HUES6 (cell line): ENCODE results near the gene ARSB.

Experiments
- H3K27ac ChIP-seq: 2 replicates; pipeline ENCODE4 v1.7.0; 2013; ENCODE audit warnings: low read depth, mild to moderate bottlenecking, low read length, inconsistent platforms
- H3K27me3 ChIP-seq: 2 replicates; pipeline ENCODE4 v1.6.1; 2013; ENCODE audit warnings: low read length; ENCODE audit not compliant: control insufficient read depth, insufficient read depth
- H3K36me3 ChIP-seq: 2 replicates; pipeline ENCODE4 v1.6.1; 2013; ENCODE audit warnings: low read length; ENCODE audit not compliant: control insufficient read depth, insufficient read depth
- H3K4me1 ChIP-seq: 2 replicates; pipeline ENCODE4 v1.6.1; 2013; ENCODE audit warnings: low read length; ENCODE audit not compliant: control insufficient read depth, insufficient read depth
- H3K4me3 ChIP-seq: 2 replicates; pipeline ENCODE4 v1.5.1; 2013; ENCODE audit warnings: low read depth, low read length
- H3K9ac ChIP-seq: one replicate; pipeline ENCODE4 v1.6.1; 2013; ENCODE audit warnings: mild to moderate bottlenecking, low read length
- H3K9me3 ChIP-seq: 2 replicates; pipeline ENCODE4 v1.6.1; 2013; ENCODE audit warnings: low read depth, low read length; ENCODE audit not compliant: control insufficient read depth, insufficient read depth

Gene ARSB

DNA sequence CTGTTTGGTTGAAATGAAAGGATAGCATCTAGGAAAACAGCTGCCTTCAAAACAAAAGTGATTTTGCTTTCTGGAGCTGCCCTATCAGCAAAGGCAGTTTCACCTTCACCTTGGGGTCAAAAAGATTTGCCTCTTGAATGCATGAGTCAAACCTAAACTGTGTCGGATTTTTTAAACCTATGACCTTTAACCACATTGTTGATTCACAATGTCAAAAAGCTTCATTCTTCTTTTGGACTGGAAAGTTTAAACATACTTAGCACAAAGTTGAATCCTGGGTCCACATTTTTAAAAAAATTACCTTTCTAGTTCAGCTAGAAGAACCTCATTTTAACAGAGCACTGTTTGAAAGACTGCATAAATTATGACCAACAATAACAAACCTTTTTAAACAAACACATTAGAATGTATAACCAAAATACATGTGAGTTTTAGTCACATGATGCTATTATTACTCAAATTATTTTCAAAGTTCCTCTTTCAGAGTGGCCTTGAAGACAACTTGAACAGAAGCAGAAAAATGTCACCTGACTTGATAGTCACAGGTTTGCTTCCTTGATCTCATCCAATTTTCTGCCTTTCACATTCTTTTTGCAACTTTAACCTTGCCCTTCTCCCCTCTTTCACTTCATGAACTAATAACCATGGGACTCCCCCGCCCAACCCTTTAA is 226.8 kb downstream of the ARSB start:
- no peaks in the 10 kb centered on the region for H3K27me3 ChIP-seq
- no peak overlapping the region for H3K4me3 ChIP-seq
- H3K9ac ChIP-seq = no peak overlapping the region
- H3K36me3 ChIP-seq = no peaks in the 10 kb centered on the region
- no peaks in the 10 kb centered on the region for H3K4me1 ChIP-seq
- H3K27ac ChIP-seq = no peak overlapping the region
- H3K9me3 ChIP-seq = no peaks in the 10 kb centered on the region

DNA sequence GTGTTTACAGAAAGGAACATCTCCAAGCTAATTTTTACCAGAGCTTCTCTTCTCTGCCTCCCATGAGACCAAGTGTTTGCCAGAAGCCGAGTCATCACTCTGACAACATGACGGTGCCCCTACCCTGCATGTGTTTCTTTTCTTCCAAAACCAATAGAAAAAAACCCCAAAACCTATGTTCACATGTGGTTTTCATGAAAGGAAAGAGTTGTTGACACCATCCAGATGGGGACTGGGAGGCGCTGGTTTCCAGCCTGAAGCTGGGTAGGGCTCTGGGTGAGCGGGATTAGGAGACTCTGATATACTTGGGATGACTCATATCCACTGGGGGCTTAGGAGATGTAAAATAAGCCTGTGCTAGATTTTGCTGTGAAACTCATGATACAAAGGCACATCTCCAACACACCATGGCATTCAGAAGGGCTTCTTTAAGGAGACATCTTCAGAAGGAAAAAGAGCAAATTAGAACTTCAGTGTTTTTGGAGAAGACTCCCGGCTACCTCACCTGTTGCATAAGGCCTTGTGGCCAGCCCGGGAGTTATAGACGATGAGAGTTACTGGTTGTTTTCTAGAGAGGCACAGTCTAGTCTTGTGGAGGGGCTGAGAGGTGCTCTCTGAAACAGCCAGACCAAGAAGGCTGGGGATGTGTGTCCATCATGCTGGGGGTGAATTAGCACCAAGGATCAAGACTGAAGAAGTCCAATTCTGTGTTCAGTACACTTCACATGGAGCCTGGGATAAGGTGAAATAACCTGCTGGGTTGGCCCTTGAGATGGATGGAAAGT is 227.6 kb downstream of the ARSB start:
- Histone ChIP-seq H3K27me3 (no peaks in the 10 kb centered on the region), H3K36me3 (no peaks in the 10 kb centered on the region), H3K9ac (no peak overlapping the region), H3K27ac (no peak overlapping the region), H3K9me3 (no peaks in the 10 kb centered on the region), H3K4me3 (no peak overlapping the region), H3K4me1 (no peaks in the 10 kb centered on the region)

DNA sequence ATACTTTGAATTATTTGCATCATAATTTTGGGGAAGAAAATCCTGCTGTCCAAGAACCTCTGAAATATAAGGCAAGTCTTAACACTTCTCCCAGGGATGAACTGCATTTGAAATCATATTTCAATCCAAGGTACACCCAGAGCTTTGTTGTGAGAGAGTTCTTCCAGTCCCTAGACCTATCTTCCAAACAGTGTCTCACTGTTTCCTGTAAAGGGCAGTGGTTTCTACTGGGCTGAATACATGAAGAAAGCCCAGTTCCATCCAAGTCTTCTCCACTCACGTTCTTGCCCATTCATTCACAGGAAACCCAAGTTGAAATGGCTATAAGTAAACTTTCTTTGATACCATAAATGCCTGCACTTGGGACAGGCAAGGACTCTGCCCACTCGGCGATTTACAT is 228.3 kb downstream of the ARSB start:
- no peak overlapping the region for H3K4me3 ChIP-seq
- H3K27me3 ChIP-seq = no peaks in the 10 kb centered on the region
- no peak overlapping the region for H3K27ac ChIP-seq
- no peaks in the 10 kb centered on the region for H3K9me3 ChIP-seq
- no peaks in the 10 kb centered on the region for H3K36me3 ChIP-seq
- H3K4me1 ChIP-seq = no peaks in the 10 kb centered on the region
- H3K9ac ChIP-seq = no peak overlapping the region

DNA sequence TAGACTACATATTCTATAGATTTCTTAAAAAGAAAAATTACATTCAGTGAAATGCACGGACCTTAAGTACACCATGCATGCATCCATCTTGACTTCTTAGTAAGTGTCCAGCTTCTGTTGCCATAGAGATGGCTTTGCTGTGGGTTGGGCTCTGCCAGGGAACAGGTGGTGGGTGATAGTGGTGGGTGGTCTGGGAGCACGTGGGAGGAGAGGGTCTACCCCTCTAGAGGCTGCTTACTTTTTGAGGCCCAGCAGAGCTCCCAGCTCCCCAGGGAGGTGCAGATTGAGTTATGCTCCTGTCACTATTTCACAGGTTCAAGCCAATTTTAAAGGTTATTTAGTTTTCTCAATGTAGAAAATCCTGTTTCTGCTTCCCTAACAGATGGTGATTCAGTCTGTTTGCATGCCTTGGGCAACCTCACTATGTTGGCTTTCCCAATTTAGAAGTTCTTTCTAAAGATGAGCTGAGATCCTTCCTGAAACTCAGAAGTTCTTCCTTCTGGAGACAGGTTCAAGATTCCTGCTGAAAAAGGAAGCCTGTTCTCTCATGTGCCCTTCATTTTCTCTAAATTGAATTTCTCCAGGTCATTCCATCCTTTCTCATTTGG is 229.2 kb downstream of the ARSB start:
- Histone ChIP-seq H3K9me3 (no peaks in the 10 kb centered on the region), H3K27ac (no peak overlapping the region), H3K9ac (no peak overlapping the region), H3K4me1 (no peaks in the 10 kb centered on the region), H3K27me3 (no peaks in the 10 kb centered on the region), H3K36me3 (no peaks in the 10 kb centered on the region), H3K4me3 (no peak overlapping the region)

DNA sequence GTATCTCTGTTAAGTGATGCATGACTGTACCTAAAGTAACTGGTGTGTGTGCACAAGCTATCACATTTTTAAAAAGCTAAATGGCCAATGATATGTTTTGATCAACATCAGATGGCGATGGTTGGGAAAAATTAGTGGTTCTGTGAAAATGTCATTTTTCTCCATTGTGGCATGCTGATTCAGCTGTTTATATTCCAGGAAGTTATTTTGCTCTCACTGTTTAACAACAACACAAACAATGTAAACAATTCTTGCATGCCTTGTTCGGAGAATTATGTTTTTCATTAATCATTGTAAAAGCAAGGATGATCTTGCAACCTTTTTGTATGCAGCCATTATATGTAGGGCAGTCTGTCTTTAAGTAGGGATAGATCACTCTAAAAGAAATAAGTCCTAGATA is 230.5 kb downstream of the ARSB start:
- H3K9me3 ChIP-seq = no peaks in the 10 kb centered on the region
- H3K4me3 ChIP-seq = no peak overlapping the region
- no peak overlapping the region for H3K27ac ChIP-seq
- H3K4me1 ChIP-seq = no peaks in the 10 kb centered on the region
- H3K9ac ChIP-seq = no peak overlapping the region
- H3K36me3 ChIP-seq = no peaks in the 10 kb centered on the region
- H3K27me3 ChIP-seq = no peaks in the 10 kb centered on the region

DNA sequence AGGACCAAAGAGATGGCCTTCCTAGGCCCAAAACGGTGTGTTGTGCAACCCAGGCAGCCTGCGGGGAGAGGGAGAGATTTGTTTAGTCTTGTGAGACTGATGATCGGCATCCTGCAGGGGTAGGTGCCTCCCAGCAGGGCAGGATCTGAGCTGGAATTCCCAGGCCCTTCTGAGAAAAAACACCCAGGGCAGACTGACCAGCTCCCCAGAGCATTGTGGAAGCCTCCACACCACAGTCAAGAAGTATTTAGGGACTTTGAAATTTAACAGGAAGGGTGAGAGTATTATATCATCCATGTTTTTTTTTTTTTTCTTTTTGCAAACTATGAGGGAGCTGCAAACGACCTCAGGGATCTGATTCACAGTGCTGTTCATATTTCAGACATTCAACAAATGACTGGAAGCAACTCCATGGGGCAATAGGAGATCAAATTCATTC is 232.0 kb downstream of the ARSB start:
- H3K4me1 ChIP-seq = no peaks in the 10 kb centered on the region
- H3K36me3 ChIP-seq = no peaks in the 10 kb centered on the region
- no peak overlapping the region for H3K9ac ChIP-seq
- no peaks in the 10 kb centered on the region for H3K9me3 ChIP-seq
- H3K27me3 ChIP-seq = no peaks in the 10 kb centered on the region
- H3K27ac ChIP-seq = no peak overlapping the region
- no peak overlapping the region for H3K4me3 ChIP-seq

DNA sequence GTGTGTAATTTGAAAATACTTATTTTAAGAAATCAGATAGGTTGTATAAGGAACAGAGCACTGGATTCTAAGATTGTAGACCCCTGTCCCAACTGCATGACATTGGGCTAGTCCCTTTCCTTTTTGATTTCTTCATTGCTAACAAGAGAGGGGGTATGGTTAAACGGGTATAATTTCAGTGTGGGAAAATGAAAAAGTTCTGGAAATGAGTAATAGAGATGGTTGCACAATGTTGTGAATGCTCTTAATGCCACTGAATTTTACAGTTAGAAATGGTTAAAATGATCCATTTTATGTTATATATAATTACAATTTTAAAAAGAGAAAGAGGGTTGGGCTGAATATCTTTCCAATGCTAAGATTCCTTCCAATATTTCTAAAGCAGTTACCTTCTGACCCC is 233.2 kb downstream of the ARSB start:
- Histone ChIP-seq H3K36me3 (no peaks in the 10 kb centered on the region), H3K9me3 (no peaks in the 10 kb centered on the region), H3K27ac (no peak overlapping the region), H3K4me3 (no peak overlapping the region), H3K4me1 (peaks cover 6% of the 10 kb centered on the region; the same call in 1 of the 2 replicates), H3K27me3 (no peaks in the 10 kb centered on the region), H3K9ac (no peak overlapping the region)

DNA sequence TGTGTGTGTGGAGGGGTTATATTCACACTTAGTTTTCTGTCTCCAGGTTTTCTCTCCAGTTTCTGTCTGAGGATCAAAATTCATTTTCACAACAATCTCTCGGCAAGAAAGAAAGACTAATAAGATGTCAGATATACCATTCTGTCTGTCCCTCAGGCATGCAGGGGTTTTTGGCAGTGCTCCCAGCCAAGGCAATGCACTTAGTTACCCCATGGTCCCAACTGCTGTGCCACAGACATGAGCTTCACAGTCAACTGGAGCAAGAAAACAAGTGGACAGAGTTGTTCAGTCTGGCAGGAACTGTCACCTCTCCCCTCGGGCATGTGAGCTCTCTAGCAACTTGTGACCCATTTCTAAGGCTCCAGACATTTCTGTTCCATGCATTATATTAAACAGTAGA is 234.8 kb downstream of the ARSB start:
- no peak overlapping the region for H3K9ac ChIP-seq
- no peak overlapping the region for H3K27ac ChIP-seq
- no peaks in the 10 kb centered on the region for H3K36me3 ChIP-seq
- H3K4me3 ChIP-seq = no peak overlapping the region
- H3K4me1 ChIP-seq = peaks cover 9% of the 10 kb centered on the region; the same call in 1 of the 2 replicates
- H3K9me3 ChIP-seq = no peaks in the 10 kb centered on the region
- H3K27me3 ChIP-seq = no peaks in the 10 kb centered on the region

DNA sequence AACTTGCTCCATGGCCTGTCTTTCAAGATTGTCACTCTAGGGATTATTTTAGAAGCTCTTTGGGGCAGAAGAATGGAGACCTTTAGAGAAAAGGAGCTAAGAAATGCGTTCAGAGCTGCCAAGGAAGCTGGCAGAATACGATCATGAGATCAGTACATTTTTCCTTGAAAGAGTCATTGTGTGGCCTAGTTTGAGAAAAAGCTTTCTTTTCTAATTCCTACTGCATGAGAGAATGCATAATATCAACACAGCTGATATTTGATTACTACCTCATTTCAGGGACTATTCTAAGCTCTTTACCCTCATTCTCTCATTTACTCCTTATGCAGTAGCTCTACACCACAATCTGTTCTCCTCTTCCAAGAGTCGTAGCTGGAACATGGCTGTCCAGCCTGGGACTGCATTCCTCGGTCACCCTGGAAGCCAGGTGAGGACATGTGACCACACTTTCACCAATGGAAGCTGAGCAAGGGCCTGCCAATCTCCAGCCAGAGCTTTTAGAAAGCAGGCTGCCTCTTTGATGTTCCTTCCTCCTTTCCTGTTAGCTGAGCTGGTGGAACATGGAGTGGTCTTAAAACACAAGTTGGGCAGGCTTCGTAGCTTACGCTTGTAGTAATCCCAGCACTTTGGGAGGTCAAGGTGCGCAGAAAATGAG is 237.3 kb downstream of the ARSB start:
- Histone ChIP-seq H3K36me3 (no peaks in the 10 kb centered on the region), H3K27ac (no peak overlapping the region), H3K27me3 (no peaks in the 10 kb centered on the region), H3K4me1 (peaks cover 9% of the 10 kb centered on the region; the same call in 1 of the 2 replicates), H3K4me3 (no peak overlapping the region), H3K9ac (no peak overlapping the region), H3K9me3 (no peaks in the 10 kb centered on the region)

DNA sequence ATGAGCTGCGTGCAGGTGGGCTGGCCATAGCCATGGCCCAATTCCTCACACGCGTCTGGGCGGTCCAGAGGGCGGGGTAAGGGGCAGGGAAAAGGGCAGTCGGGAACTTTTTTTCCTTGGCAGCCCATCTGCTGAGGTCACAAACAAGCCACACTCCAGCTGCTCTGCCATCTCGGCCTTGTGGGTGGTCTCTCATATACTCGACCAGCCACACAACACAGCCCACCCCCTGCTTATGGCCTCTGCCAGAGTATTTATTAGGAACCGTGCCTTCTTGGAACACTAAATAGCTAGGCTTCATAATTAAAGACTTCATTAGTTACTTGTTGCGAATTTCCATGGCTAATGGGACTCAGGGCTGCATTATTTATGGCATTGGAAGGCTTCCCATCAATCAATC is 238.1 kb downstream of the ARSB start:
- Histone ChIP-seq H3K4me1 (peaks cover 9% of the 10 kb centered on the region; the same call in 1 of the 2 replicates), H3K4me3 (no peak overlapping the region), H3K9ac (no peak overlapping the region), H3K9me3 (no peaks in the 10 kb centered on the region), H3K27me3 (no peaks in the 10 kb centered on the region), H3K36me3 (no peaks in the 10 kb centered on the region), H3K27ac (no peak overlapping the region)
